ENCODE measurements around the gene ABCA13. TPM values are rescaled to one million over a fixed set of nuclear protein-coding genes. Genes with fewer than 3 reads are reported as not detected.

ABCA13 gene
- total RNA-seq, 1 donor from 2014 or later = 0.12 TPM

DNA sequence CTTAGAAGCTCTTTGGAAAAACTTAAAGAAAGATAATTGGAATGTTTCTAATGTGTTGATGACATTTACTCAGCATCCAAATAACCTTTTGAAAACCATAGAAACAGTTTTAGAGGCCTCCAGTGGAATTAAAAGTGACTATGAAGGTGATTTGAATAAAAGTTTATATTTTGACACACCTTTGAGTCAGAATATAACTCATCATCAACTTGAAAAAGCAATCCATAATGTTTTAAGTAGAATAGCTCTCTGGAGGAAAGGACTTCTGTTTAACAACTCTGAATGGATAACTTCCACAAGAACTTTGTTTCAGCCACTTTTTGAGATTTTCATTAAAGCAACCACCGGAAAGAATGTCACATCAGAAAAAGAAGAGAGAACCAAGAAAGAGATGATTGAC lies 108.2 kb downstream of the ABCA13 start:
- no peak overlapping the region for H3K4me3 Mint-ChIP-seq (ENCODE audit: low read depth)
- DNase-seq (ENCODE audit: low spot score, unreplicated experiment) = no peak
- H3K27me3 Mint-ChIP-seq = no peaks in the 10 kb centered on the region
- no peak for TF ChIP-seq CTCF (IDR thresholded peaks at IDR 0.05; ENCODE audit: unreplicated experiment)
- no peaks in the 10 kb centered on the region for H3K36me3 Mint-ChIP-seq (ENCODE audit: insufficient read depth)
- H3K27ac Mint-ChIP-seq = no peak overlapping the region
- H3K4me1 Mint-ChIP-seq (ENCODE audit: low read depth) = no peaks in the 10 kb centered on the region
- no peaks in the 10 kb centered on the region for H3K9me3 Mint-ChIP-seq (ENCODE audit: low read depth)

GRCh38 chr7:48280100-48280499 lies 108.8 kb downstream of the ABCA13 start:
- Mint-ChIP-seq H3K36me3 (ENCODE audit: insufficient read depth) (no peaks in the 10 kb centered on the region), H3K4me3 (ENCODE audit: low read depth) (no peak overlapping the region), H3K27me3 (no peaks in the 10 kb centered on the region), H3K9me3 (ENCODE audit: low read depth) (no peaks in the 10 kb centered on the region), H3K27ac (no peak overlapping the region), H3K4me1 (ENCODE audit: low read depth) (no peaks in the 10 kb centered on the region)
- no peak for TF ChIP-seq CTCF (IDR thresholded peaks at IDR 0.05; ENCODE audit: unreplicated experiment)
- DNase-seq (ENCODE audit: low spot score, unreplicated experiment) = no peak

DNA sequence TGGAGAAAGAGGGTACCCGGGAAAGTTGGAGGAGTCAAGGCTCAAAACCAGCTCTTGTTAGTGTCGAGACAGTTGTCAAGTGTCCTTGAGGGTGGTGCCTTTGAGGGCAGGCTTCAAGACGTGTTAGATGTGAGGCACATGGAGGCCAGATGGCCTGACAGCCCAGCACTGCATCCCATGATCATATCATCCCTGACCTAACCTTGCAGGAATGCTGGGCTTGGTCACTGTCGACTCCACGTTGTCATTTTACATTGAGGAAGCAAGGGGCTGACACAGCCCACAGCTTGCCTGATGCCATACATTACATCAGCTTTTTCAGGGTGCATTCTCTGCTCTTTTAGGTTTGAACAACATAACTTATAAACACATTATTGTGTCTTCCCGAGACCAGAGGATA lies 114.1 kb downstream of the ABCA13 start:
- H3K27ac Mint-ChIP-seq = no peak overlapping the region
- no peaks in the 10 kb centered on the region for H3K36me3 Mint-ChIP-seq (ENCODE audit: insufficient read depth)
- H3K4me1 Mint-ChIP-seq (ENCODE audit: low read depth) = no peaks in the 10 kb centered on the region
- no peaks in the 10 kb centered on the region for H3K27me3 Mint-ChIP-seq
- TF ChIP-seq CTCF (IDR thresholded peaks at IDR 0.05; ENCODE audit: unreplicated experiment) = no peak
- no peak for DNase-seq (ENCODE audit: low spot score, unreplicated experiment)
- no peak overlapping the region for H3K4me3 Mint-ChIP-seq (ENCODE audit: low read depth)
- no peaks in the 10 kb centered on the region for H3K9me3 Mint-ChIP-seq (ENCODE audit: low read depth)

- Mint-ChIP-seq H3K9me3 (ENCODE audit: low read depth) (no peaks in the 10 kb centered on the region), H3K27ac (no peak overlapping the region), H3K4me1 (ENCODE audit: low read depth) (no peaks in the 10 kb centered on the region), H3K36me3 (ENCODE audit: insufficient read depth) (no peaks in the 10 kb centered on the region), H3K27me3 (no peaks in the 10 kb centered on the region), H3K4me3 (ENCODE audit: low read depth) (no peak overlapping the region)
- no peak for TF ChIP-seq CTCF (IDR thresholded peaks at IDR 0.05; ENCODE audit: unreplicated experiment)
- DNase-seq (ENCODE audit: low spot score, unreplicated experiment) = no peak
Measured at GRCh38 chr7:48286836-48287235, 115.6 kb downstream of the ABCA13 start.

- no peak overlapping the region for H3K27ac Mint-ChIP-seq
- no peak for TF ChIP-seq CTCF (IDR thresholded peaks at IDR 0.05; ENCODE audit: unreplicated experiment)
- no peak overlapping the region for H3K4me3 Mint-ChIP-seq (ENCODE audit: low read depth)
- no peaks in the 10 kb centered on the region for H3K9me3 Mint-ChIP-seq (ENCODE audit: low read depth)
- no peaks in the 10 kb centered on the region for H3K27me3 Mint-ChIP-seq
- DNase-seq (ENCODE audit: low spot score, unreplicated experiment) = no peak
- H3K36me3 Mint-ChIP-seq (ENCODE audit: insufficient read depth) = no peaks in the 10 kb centered on the region
- H3K4me1 Mint-ChIP-seq (ENCODE audit: low read depth) = no peaks in the 10 kb centered on the region
Measured at GRCh38 chr7:48289656-48290055, 118.4 kb downstream of the ABCA13 start.
